Panc1 (cell line): ENCODE results near the gene FUNDC2.

Experiments used
- CTCF ChIP-seq: fragments of 450-650 bp; IDR thresholded peaks from 2 replicates; pipeline ENCODE4 v1.5.1; 2017; ENCODE audit warnings: mild to moderate bottlenecking
- POLR2AphosphoS5 ChIP-seq: IDR thresholded peaks from 2 replicates; pipeline ENCODE4 v1.6.1; 2012; ENCODE audit warnings: mild to moderate bottlenecking, low read depth, low read length, moderate library complexity
- REST ChIP-seq, 2 experiments: IDR thresholded peaks; 2 replicates each; pipeline ENCODE4 v1.6.1; 2011 to 2012; ENCODE audit warnings: low read depth in 2 of 2, control low read depth in 1 of 2, low read length in 1 of 2, mild to moderate bottlenecking in 1 of 2, moderate library complexity in 1 of 2; ENCODE audit not compliant: insufficient read depth in 1 of 2
- SIN3A ChIP-seq: IDR thresholded peaks from 2 replicates; pipeline ENCODE4 v1.6.1; 2012; ENCODE audit warnings: low read depth, mild to moderate bottlenecking, low read length, moderate library complexity, borderline replicate concordance; ENCODE audit not compliant: insufficient read depth

- TF ChIP-seq CTCF = no peak
- no peak for TF ChIP-seq REST (IDR thresholded peaks at IDR 0.05; ENCODE audit: insufficient read depth in 1 of 2, low read depth in 2 of 2, low read length in 1 of 2)
- TF ChIP-seq POLR2AphosphoS5 = no peak
- no peak for TF ChIP-seq SIN3A
Measured at GRCh38 chrX:154988719-154989118, 37.9 kb upstream of the FUNDC2 start.
